Breast epithelium (tissue), 4 donors: ENCODE data around the gene FAF1. TPM values are rescaled to one million over a fixed set of nuclear protein-coding genes. Genes with fewer than 3 reads are reported as not detected.
"Not testable (repeated sequence)": the region's sequence is repeated elsewhere in the genome, so short reads cannot be mapped to it uniquely, and the experiment has no call there.

Experiments
- DNase-seq, 2 donors: peaks; one replicate each; pipeline ENCODE4 v3.0.0-alpha.2; 2019; ENCODE audit warnings: low spot score in 2 of 2
- H3K27ac ChIP-seq, 2 donors: fragments of 200-600 bp; sonication (generic) in 1 of 2; one replicate each; pipeline ENCODE4 v1.5.1; 2016 to 2019; ENCODE audit warnings: mild to moderate bottlenecking in 1 of 2
- H3K27me3 ChIP-seq, 2 donors: fragments of 200-600 bp; sonication (generic) in 1 of 2; one replicate each; pipeline versions ENCODE4 v1.5.1 to v1.6.0; 2017 to 2019; ENCODE audit warnings: control low read depth in 1 of 2, mild to moderate bottlenecking in 1 of 2
- H3K36me3 ChIP-seq: fragments of 200-600 bp; one replicate; pipeline ENCODE4 v1.5.1; 2019
- H3K4me1 ChIP-seq, 2 donors: fragments of 200-600 bp; sonication (generic); one replicate each; pipeline ENCODE4 v1.5.1; 2016 to 2019; ENCODE audit warnings: control low read depth in 1 of 2
- H3K4me3 ChIP-seq, 3 donors: fragments of 200-600 bp; sonication (generic); 1 replicate in 2 of 3; 2 replicates in 1 of 3; pipeline ENCODE4 v1.5.1; 2016 to 2019; ENCODE audit warnings: mild to moderate bottlenecking in 3 of 3, moderate library complexity in 2 of 3
- H3K9me3 ChIP-seq, 2 donors: fragments of 200-600 bp; sonication (generic) in 1 of 2; one replicate each; pipeline ENCODE4 v1.5.1; 2016 to 2019; ENCODE audit warnings: control low read depth in 1 of 2
- CTCF ChIP-seq, 3 donors: fragments of 450-650 bp; IDR thresholded peaks; one replicate each; pipeline ENCODE4 v1.5.1; 2016 to 2017; ENCODE audit warnings: antibody characterized with exemption in 3 of 3, mild to moderate bottlenecking in 3 of 3, moderate library complexity in 3 of 3
- POLR2A ChIP-seq: fragments of 450-650 bp; IDR thresholded peaks from one replicate; pipeline ENCODE4 v1.6.1; 2016; ENCODE audit warnings: antibody characterized with exemption, mild to moderate bottlenecking, moderate library complexity
- POLR2AphosphoS5 ChIP-seq, 3 donors: sonication (generic); formaldehyde crosslinking; IDR thresholded peaks; one replicate each; pipeline ENCODE4 v1.6.1; 2017; ENCODE audit warnings: antibody characterized with exemption in 3 of 3
- intact Hi-C: fragments of 100-400 bp; cut with DNase I; formaldehyde crosslinking; loops from one replicate; pipeline ENCODE4 v1.15.1; 2023; ENCODE audit warnings: low total_unique reads
- total RNA-seq, 3 donors: library from RNA; depleted of rRNA; stranded (reverse); fragments of >200 nt; gene quantifications; one replicate each; pipeline ENCODE4 v1.1.0, GENCODE V29; 2016

The FAF1 gene
- total RNA-seq, 3 donors from 2014 or later = 34.9 to 58.2 (median 42.0) TPM

- no peak for DNase-seq
Measured at GRCh38 chr1:50902419-50902818, 57.6 kb downstream of the FAF1 start.

GRCh38 chr1:50901872-50902271, 58.2 kb downstream of the FAF1 start:
- Histone ChIP-seq H3K27ac (no peak overlapping the region), H3K36me3 (no peaks in the 10 kb centered on the region), H3K9me3 (no peaks in the 10 kb centered on the region), H3K4me1 (no peaks in the 10 kb centered on the region), H3K27me3 (no peaks in the 10 kb centered on the region), H3K4me3 (no peak overlapping the region)
- intact Hi-C loops = no loop called here
- TF ChIP-seq POLR2A (no peak), CTCF (IDR thresholded peaks at IDR 0.05) (no peak), POLR2AphosphoS5 (IDR thresholded peaks at IDR 0.05) (no peak)
- no peak for DNase-seq

More at GRCh38 chr1:50902419-50902818, 57.6 kb downstream of the FAF1 start:
- H3K9me3 ChIP-seq = no peaks in the 10 kb centered on the region
- no peak for TF ChIP-seq CTCF (IDR thresholded peaks at IDR 0.05)
- TF ChIP-seq POLR2AphosphoS5 (IDR thresholded peaks at IDR 0.05) = no peak
- no peak for TF ChIP-seq POLR2A
- no peaks in the 10 kb centered on the region for H3K27me3 ChIP-seq
- intact Hi-C loops = no loop called here
- H3K36me3 ChIP-seq = no peaks in the 10 kb centered on the region
- no peak overlapping the region for H3K4me3 ChIP-seq
- H3K4me1 ChIP-seq = no peaks in the 10 kb centered on the region
- H3K27ac ChIP-seq = no peak overlapping the region

- DNase-seq = no peak
- Histone ChIP-seq H3K27ac (no peak overlapping the region), H3K27me3 (no peaks in the 10 kb centered on the region), H3K36me3 (no peaks in the 10 kb centered on the region), H3K4me3 (no peak overlapping the region), H3K9me3 (no peaks in the 10 kb centered on the region), H3K4me1 (no peaks in the 10 kb centered on the region)
- TF ChIP-seq POLR2AphosphoS5 (IDR thresholded peaks at IDR 0.05) (no peak), POLR2A (no peak), CTCF (IDR thresholded peaks at IDR 0.05) (no peak)
- intact Hi-C loops = no loop called here
Measured at GRCh38 chr1:50898773-50899172, 61.3 kb downstream of the FAF1 start.

GRCh38 chr1:50894340-50894739, 65.7 kb downstream of the FAF1 start:
- intact Hi-C loops = no loop called here
- Histone ChIP-seq H3K4me3 (no peak overlapping the region), H3K36me3 (no peaks in the 10 kb centered on the region), H3K27me3 (no peaks in the 10 kb centered on the region), H3K27ac (no peak overlapping the region), H3K9me3 (no peaks in the 10 kb centered on the region), H3K4me1 (no peaks in the 10 kb centered on the region)
- no peak for DNase-seq
- peak in 1 of 3 donors; percentile 12 for TF ChIP-seq CTCF (IDR thresholded peaks at IDR 0.05)
- TF ChIP-seq POLR2A = no peak
- no peak for TF ChIP-seq POLR2AphosphoS5 (IDR thresholded peaks at IDR 0.05)

- TF ChIP-seq CTCF (IDR thresholded peaks at IDR 0.05) (no peak), POLR2AphosphoS5 (IDR thresholded peaks at IDR 0.05) (no peak), POLR2A (no peak)
- no peaks in the 10 kb centered on the region for H3K9me3 ChIP-seq
- no peak overlapping the region for H3K4me3 ChIP-seq
- intact Hi-C loops = no loop called here
- H3K36me3 ChIP-seq = no peaks in the 10 kb centered on the region
- H3K4me1 ChIP-seq = no peaks in the 10 kb centered on the region
- H3K27ac ChIP-seq = no peak overlapping the region
- DNase-seq = no peak
- H3K27me3 ChIP-seq = no peaks in the 10 kb centered on the region
Measured at GRCh38 chr1:50893466-50893865, 66.6 kb downstream of the FAF1 start.

- not testable (repeated sequence) for H3K36me3 ChIP-seq
Measured at GRCh38 chr1:50887555-50887954, 72.5 kb downstream of the FAF1 start.

More at GRCh38 chr1:50887555-50887954, 72.5 kb downstream of the FAF1 start:
- H3K9me3 ChIP-seq, intact Hi-C loops, H3K27me3 ChIP-seq, H3K4me1 ChIP-seq, H3K27ac ChIP-seq, DNase-seq, H3K4me3 ChIP-seq: not testable (repeated sequence)
